PC-3 (cell line): ENCODE data around the gene CDC42SE2.

Experiments
- EZH2 ChIP-seq: fragments of 300-600 bp; sonication (generic); IDR thresholded peaks from one replicate; pipeline ENCODE4 v1.6.1; 2017; ENCODE audit warnings: antibody characterized with exemption, mild to moderate bottlenecking, low read length; ENCODE audit not compliant: unreplicated experiment
- TF ChIP-seq, protein P1 (sequence below): fragments of 300-600 bp; sonication (generic); conservative IDR thresholded peaks from 2 replicates; pipeline ENCODE4 v1.5.1; 2017; ENCODE audit warnings: antibody characterized with exemption, low read depth, mild to moderate bottlenecking, low read length

DNA sequence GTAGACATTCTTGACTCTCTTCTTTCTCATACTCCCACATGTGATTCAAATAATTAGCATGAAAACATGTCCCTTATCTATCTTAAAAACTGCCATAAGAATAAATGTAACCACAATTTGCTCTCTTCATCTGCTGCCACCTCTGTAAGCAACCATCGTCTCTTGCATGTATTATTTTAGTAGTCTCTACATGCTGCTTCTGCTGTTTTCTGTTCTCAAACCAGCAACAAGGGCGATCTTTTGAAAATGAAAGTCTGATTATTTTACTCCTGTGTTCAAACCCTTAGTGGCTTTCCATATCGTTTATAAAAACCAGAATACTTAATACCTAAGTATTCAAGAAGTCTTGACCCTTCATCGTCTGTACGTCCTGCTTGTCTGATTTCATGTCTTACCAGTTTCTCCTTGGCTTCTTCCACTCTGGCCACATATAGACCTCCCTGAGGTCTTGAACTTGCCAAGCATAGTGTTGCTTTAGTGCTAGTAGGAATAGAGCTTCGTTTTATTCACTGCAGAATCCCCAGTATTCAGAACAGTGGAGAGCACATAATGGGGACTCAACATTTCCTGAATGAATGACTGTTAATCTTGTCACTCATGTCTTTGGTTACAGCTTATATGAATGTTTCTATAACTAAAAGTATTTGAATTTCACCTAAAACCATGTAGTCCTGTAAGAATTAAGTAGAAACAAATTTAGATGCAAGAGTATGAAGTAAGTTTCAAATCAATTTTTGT lies 10.6 kb downstream of the CDC42SE2 start:
- no peak for TF ChIP-seq EZH2
- TF ChIP-seq, protein P1, sequence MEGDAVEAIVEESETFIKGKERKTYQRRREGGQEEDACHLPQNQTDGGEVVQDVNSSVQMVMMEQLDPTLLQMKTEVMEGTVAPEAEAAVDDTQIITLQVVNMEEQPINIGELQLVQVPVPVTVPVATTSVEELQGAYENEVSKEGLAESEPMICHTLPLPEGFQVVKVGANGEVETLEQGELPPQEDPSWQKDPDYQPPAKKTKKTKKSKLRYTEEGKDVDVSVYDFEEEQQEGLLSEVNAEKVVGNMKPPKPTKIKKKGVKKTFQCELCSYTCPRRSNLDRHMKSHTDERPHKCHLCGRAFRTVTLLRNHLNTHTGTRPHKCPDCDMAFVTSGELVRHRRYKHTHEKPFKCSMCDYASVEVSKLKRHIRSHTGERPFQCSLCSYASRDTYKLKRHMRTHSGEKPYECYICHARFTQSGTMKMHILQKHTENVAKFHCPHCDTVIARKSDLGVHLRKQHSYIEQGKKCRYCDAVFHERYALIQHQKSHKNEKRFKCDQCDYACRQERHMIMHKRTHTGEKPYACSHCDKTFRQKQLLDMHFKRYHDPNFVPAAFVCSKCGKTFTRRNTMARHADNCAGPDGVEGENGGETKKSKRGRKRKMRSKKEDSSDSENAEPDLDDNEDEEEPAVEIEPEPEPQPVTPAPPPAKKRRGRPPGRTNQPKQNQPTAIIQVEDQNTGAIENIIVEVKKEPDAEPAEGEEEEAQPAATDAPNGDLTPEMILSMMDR, result no peak
